GM19099 (cell line): Measurements from ENCODE around the gene ACSL1.

Experiments
- POLR2A ChIP-seq: IDR thresholded peaks from 3 replicates; pipeline ENCODE4 v1.6.1; 2011; ENCODE audit warnings: low read depth; ENCODE audit not compliant: insufficient read length; ENCODE audit errors: extremely low read depth

Gene ACSL1

DNA sequence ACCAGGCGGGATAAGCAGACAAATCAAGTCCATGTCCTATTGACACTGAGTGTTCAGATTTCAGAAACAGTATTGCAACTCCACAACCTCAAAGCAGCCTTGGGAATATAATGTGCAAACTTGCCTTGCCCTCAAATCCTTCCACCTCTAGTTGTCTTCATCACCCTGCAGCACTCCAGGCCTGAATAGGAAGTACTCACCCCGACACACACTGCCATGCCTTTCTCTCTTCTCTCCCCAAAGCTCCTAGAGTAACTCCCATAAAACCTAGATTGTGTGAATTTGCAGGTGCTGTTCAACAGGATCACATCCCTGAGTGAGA is 19.6 kb downstream of the ACSL1 start:
- TF ChIP-seq POLR2A, result no peak

DNA sequence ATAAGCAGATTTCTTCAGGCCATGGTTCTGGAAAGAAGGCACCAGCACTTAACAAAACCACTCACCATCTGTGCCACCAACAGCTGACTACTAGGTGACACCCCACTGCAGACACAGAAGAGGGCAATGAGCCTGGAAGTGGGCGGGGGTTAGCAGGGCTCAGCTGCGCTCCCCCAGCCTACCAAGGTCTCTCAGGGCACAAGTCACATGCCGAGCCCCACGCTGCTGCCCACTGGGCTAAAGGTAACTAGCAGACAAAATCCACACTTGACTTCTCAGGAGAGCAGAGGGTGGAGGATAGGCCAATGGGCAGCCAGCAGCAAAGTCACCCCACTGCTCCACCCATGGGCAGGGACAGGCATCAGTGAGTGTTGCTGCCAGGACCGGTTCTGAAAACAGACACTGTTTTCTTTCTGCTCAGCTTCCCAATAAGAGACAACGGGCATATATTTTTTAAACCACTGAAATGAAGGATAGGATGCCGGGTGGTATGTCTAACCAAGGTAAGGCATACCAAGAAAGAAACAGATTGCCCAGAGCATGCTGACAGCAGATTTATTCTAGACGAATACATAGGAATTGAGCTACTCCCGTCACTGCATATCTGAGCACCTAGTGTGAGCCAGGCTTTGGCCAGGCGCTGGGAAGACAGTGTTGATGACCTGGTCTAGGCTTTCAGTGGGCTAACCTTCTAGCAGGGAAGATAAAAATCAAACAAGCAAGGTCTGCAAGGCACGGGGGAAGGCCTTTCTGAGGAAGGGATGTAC is 20.1 kb downstream of the ACSL1 start:
- no peak for TF ChIP-seq POLR2A

DNA sequence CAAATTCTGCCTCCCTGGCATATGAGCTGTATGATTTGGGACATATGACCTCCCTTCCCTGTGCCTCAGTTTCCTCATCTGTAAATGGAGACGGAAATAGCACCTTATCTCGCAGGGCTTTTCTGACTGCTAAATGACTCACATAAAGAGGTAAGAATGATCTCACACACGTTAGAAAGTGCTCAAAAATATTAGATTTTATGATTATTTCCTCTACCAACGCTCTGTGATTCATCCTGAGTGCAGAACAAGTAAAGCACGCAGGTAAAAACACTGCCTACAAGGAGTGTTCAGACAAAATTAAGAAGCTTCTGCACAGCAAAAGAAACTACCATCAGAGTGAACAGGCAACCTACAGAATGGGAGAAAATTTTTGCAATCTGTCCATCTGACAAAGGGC is 21.1 kb downstream of the ACSL1 start:
- TF ChIP-seq POLR2A, result no peak

DNA sequence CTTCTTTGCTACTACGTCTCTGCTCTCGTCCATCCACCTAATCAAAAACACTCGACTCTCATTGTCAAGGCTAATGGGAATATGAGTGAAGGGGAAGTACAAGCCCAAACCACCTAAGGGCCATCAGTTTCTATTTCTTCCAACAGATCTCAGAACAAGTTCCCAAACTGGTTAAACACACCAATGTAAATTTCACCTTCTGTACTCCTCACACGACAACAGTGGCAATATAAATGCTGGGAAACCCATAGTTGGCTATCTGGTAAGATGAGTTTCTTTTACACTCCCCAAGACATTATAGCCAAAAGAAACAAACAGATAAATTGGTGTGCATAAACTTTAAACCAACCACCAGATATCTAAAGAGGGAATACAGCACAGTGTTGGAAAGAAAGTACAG is 21.9 kb downstream of the ACSL1 start:
- TF ChIP-seq POLR2A, result no peak

DNA sequence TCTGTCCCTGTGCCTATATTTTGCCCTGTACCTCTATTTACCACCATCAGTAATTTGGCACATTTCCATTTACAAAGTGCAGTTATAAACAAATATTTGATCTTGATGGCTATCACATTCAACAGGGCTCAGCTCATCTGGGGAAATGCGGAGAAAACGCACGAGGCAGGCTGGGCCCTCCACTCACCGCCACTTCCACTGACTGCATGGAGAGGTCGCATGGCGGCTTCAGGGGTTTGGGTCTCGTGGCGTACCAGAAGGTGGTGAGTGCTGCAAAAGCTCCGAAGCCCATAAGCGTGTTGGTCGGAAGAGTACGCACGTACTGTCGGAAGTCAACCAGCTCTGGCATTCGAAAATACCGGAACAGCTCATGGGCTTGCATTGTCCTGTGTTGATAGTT is 22.6 kb downstream of the ACSL1 start:
- TF ChIP-seq POLR2A, result no peak

DNA sequence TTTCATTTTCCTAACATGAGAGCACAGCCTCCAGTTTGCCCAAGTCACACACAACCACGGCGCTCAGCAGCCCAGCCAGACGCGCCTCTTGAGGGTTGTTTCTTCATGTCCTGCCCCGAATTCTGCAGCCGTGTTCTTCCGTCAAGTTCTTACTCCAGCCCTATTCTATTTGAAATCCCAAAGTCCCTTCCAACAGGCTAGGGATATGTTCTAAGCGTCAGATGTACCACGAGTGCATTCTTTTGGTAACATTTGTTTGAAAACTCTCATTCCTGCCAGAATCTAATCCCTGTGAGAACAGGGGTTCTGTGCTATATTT is 23.1 kb downstream of the ACSL1 start:
- no peak for TF ChIP-seq POLR2A

DNA sequence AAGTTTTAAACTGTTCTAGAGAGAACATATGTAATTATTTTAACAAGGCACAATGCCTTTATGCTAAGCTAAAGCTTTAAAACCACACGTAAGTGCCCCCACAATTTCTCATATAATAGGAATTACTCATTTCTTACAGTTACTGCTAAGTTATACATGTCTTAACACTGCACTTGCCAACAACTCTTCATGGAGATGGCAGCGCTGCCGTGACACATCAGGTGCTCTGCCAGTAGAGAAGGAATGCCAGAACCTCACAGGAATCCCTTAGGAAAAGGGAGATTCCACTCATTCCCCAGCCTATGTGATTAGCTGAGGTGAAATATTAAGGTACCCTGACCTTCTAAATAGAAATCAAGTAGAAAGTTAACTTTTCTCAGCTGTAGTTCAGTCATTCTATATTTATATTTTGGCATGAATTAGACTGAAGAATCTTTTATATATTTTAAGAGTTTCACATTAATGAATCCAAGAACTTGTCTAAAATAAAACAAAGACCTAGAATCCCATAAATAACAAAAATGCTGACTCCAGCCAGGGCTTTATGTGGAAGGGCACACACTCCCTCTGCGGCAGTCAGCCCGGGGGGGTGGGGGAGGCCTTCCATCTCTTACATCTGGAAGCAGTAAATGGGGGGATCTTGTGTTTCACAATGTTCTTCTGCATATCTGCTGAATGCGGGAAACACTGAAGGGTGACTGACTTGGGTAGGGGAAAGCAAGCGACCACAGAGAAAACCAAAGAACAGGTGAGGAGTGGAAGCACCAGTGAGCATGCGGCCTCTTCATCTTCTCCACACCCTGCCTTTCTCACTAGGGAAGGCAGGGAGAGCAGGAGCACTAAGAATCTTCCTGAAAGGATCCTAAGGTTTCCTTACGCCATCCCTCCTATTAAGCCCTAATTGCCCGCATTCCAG is 23.7 kb downstream of the ACSL1 start:
- no peak for TF ChIP-seq POLR2A

DNA sequence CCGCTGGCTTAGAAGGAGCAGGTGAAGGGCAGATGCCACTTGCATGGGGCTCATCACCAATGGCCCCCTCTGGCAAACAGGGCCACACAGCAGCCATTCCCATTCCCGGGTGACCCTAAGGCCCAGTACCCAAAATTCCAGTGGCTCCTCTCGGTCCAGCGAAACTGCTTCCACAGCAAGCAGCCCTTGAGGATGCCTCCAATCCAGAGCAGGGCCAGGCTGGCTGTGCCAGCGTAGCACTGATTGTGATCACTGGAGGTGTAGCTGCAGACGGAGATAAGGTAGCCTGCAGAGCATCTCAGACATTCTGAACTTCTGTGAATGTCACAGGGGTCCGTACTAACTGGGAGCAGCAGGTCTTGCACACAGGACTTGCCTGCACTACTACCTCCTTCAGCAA is 27.3 kb downstream of the ACSL1 start:
- no peak for TF ChIP-seq POLR2A

DNA sequence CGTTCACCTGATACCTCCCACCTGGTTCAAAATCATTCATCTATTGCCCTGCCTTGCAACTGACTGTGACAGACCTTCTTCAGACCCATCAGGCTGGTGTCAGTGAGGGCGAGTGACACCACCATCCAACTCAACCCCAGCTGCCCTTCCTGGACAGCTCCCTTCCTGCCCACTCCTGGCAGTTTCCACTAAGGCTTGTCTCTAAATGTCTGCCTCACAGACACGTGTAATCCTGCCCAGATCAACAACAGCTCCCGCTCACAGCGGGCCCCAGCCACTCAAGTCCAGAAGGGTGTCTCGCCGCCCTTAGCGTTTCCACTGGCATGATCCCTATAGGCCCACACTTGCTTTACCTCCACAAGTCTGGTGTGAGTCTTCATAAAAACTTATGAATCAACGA is 28.9 kb downstream of the ACSL1 start:
- TF ChIP-seq POLR2A, result no peak

DNA sequence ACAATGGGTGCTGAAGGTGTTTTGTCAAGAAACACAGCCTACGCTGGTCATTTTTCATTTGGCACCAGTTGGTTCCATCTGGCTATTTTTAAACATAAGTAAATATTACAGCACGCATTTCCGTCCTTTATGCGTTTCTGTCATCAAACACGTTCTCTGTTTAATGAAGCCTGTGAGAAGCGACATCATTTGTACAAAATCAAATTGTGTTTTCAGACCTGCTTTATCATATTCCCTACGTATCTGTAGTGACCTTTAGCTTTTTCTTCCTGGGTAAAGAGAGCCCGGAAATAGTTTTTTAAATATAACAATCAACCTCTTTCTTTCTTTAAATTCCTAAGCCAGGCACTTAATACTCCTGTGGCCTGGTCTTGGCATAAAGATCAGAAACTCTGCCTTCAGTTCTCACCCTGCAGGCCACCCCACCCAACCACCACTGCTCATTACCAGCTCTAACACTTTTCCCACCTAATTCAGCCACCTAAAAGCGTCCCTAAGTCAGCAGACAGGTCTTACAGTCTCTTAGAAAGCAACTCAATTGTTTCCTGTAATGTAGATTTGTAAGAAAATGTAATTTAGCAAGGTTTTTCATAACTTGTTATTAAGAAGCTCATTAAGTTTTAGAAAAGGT is 30.4 kb downstream of the ACSL1 start:
- TF ChIP-seq POLR2A, result no peak

DNA sequence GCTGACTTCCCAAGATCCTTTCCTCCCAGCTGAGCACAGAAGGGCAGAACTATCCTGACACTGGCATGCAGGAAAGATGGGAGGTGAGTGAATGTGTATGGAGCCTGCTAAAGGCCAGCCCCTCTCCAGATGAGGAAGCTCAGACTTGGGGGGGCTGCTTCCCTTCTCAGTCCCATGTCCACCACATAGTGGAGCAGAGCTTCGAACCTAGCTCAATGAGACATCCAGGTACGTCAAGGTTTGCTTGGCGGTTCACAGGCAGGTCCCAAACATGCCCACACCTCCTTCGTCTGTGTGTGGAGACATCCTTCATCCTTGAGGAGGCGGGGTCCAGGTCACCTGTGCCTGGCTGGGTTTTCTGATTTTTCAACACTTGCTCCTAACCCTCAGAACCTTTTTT is 31.3 kb downstream of the ACSL1 start:
- no peak for TF ChIP-seq POLR2A

DNA sequence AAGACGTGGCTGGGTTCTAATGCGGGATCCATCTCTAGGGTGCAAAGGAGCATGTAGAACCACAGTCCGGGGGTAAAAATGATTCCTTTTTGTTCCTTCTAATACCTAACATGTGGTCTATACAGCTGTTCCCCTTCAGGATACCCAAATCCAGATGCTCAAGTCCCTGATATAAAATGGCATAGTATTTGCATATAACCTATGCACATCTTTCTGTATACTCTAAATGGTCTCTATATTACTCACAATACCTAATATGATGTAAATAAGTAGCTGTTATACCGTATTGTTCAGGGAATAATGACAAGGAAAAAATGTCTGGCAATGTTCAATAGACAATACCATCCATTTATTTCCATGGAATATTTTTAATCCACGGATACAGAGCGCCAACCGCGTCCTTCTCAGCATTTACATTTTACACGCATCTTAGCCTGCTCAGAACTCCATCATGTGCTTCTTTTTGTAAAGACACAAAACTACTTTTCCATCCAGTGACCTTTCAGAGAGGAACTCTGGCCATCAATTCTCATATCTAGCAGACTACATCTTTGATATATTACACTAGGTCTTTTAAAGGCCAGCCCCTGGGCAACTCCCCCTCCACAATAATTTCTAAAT is 31.9 kb downstream of the ACSL1 start:
- no peak for TF ChIP-seq POLR2A

DNA sequence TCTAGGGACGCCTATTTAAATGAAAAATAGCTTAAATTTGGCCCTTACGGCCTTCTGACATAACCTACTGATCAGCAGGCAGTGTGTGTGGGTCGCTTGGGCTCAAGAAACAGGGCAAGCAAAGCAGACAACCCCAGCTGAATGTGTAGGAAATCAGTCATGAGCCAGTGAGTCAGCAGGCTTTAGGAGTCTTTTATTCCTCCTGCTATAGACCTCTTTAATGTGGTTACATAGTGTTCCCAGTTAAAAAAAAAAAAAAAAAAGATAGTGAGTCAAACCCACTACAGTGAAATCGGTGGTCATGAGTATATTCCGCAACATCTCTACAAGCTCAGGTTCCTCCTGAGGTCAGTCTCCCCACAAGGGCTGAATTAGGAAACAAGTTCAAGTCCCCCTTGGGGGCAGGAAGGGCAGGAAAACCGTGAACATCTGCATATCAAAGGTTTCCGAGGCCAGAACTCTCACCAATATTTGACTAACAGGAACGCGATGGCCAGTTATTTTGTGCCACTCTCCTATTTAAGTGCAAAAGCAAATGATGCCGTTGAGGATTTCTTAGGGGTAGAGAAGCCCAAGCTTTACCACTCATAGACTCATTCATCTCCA is 32.7 kb downstream of the ACSL1 start:
- no peak for TF ChIP-seq POLR2A

DNA sequence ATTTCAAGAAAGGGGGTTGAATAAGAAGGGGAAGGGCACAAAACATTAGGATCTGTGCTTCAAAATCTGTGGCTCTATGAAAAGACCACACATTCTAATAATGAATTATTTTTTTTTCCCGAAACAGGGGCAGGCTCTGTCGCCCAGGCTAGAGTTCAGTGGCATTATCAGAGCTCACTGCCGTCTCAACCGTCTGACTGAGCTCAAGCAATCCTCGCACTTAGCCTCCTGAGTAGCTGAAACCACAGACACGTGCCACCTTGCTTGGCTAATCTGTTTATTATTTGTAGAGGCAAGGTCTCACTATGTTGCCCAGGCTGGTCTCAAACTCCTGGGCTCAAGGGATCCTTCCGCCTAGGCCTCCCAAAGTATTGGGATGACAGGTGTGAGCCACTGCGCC is 33.4 kb downstream of the ACSL1 start:
- no peak for TF ChIP-seq POLR2A

DNA sequence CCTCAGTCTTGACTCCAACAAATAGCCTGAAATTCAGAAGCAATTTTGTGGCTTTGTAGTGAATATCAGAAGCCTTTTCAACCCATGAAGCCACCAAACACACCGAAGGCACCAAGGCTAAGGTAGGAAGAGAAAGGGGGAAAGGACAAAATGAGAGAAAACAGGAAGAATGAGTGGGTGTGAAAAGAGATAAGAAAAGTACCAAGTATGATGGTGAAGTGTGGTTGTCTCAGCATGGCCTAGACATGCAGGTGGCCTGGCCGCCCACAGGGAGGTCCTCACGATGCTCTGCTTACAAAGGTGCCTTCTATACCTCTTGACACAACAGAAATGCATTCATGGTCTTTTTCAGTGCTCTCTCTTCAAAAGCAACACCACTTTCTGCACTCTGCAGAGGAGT is 34.9 kb downstream of the ACSL1 start:
- TF ChIP-seq POLR2A, result no peak
